A673 (cell line): Measurements from ENCODE around the gene GDPD5. TPM values are rescaled to one million over a fixed set of nuclear protein-coding genes. Genes with fewer than 3 reads are reported as not detected.

Experiments
- BruUV-seq: library from RNA; stranded (reverse); fragments of 400-500 nt; replicated peaks from 2 replicates; lab custom pipeline; 2021; lab: Mats Ljungman, UMichigan
- CTCF ChIA-PET: fragments of 300-600 bp; sonication (Branson Sonifier 250); formaldehyde crosslinking; loops from one replicate; lab custom pipeline; 2022; ENCODE audit warnings: antibody characterized with exemption; lab: Charles Lee
- POLR2A ChIA-PET: fragments of 300-600 bp; sonication (Branson Sonifier 250); formaldehyde crosslinking; loops from one replicate; lab custom pipeline; 2022; ENCODE audit warnings: antibody characterized with exemption; ENCODE audit not compliant: low non-redundant PET; lab: Charles Lee
- DNase-seq: peaks from one replicate; pipeline ENCODE4 v3.0.0-alpha.2; 2015; ENCODE audit warnings: low spot score
- H3K27ac ChIP-seq: fragments of 200-600 bp; sonication (generic); 2 replicates; pipeline ENCODE4 v1.5.1; 2016; ENCODE audit warnings: mixed run types, low read depth, mild to moderate bottlenecking, mixed read lengths, antibody characterized with exemption, low read length; ENCODE audit not compliant: poor library complexity, severe bottlenecking
- H3K27me3 ChIP-seq: fragments of 200-600 bp; sonication (generic); replicated peaks from 2 replicates; pipeline ENCODE4 v1.6.1; 2017; ENCODE audit warnings: mixed run types, low read depth, mild to moderate bottlenecking, mixed read lengths, antibody characterized with exemption, low read length; ENCODE audit not compliant: insufficient read depth, poor library complexity
- H3K36me3 ChIP-seq: fragments of 200-600 bp; sonication (generic); 2 replicates; pipeline ENCODE4 v1.6.1; 2016; ENCODE audit warnings: mixed run types, mild to moderate bottlenecking, mixed read lengths, antibody characterized with exemption, low read length; ENCODE audit not compliant: insufficient read depth, poor library complexity, severe bottlenecking
- H3K4me1 ChIP-seq: fragments of 200-600 bp; sonication (generic); 2 replicates; pipeline ENCODE4 v1.6.1; 2017; ENCODE audit warnings: mixed run types, mild to moderate bottlenecking, mixed read lengths, antibody characterized with exemption, low read length; ENCODE audit not compliant: insufficient read depth, poor library complexity, severe bottlenecking
- H3K4me3 ChIP-seq: fragments of 200-600 bp; sonication (generic); 2 replicates; pipeline ENCODE4 v1.5.1; 2016; ENCODE audit warnings: low read depth, mixed run types, mild to moderate bottlenecking, mixed read lengths, low read length; ENCODE audit not compliant: poor library complexity, severe bottlenecking
- H3K9me3 ChIP-seq: fragments of 200-600 bp; sonication (generic); 2 replicates; pipeline ENCODE4 v1.6.1; 2016; ENCODE audit warnings: mixed run types, low read depth, mild to moderate bottlenecking, mixed read lengths, antibody characterized with exemption, low read length; ENCODE audit not compliant: poor library complexity, severe bottlenecking
- CTCF ChIP-seq: fragments of 300-800, 200-600 bp; sonication (generic); conservative IDR thresholded peaks from 2 replicates; pipeline ENCODE4 v1.5.1; 2017; ENCODE audit warnings: low read depth, mild to moderate bottlenecking, antibody characterized with exemption, low read length, moderate library complexity, mixed read lengths
- EZH2 ChIP-seq: fragments of 200-600 bp; sonication (generic); IDR thresholded peaks from 2 replicates; pipeline ENCODE4 v1.6.1; 2017; ENCODE audit warnings: borderline replicate concordance, low read depth, mild to moderate bottlenecking, mixed read lengths, antibody characterized with exemption, low read length; ENCODE audit not compliant: poor library complexity, severe bottlenecking
- intact Hi-C: fragments of 100-400 bp; cut with micrococcal nuclease; formaldehyde crosslinking; loops from one replicate; pipeline ENCODE4 v1.10.0; 2022; ENCODE audit not compliant: unreplicated experiment
- total RNA-seq: library from RNA; stranded (reverse); gene quantifications from 2 replicates; pipeline ENCODE4 v1.2.3, GENCODE V29; 2021

Gene GDPD5
- total RNA-seq, 1 experiment from 2014 or later = 1.4 TPM

GRCh38 chr11:75473684-75474083 lies 52.1 kb downstream of the GDPD5 start:
- Histone ChIP-seq H3K27me3 (no peaks in the 10 kb centered on the region), H3K4me1 (peaks cover 20% of the 10 kb centered on the region), H3K9me3 (no peaks in the 10 kb centered on the region), H3K36me3 (no peaks in the 10 kb centered on the region), H3K4me3 (no peak overlapping the region), H3K27ac (no peak overlapping the region)
- POLR2A ChIA-PET = no interaction called here
- intact Hi-C loops = no loop called here
- DNase-seq = no peak
- BruUV-seq = no TSS peak
- CTCF ChIA-PET = no interaction called here
- no peak for TF ChIP-seq CTCF

GRCh38 chr11:75472081-75472732 lies 53.5 kb downstream of the GDPD5 start:
- Histone ChIP-seq H3K27ac (no peak overlapping the region), H3K36me3 (no peaks in the 10 kb centered on the region), H3K4me3 (no peak overlapping the region), H3K4me1 (peaks cover 20% of the 10 kb centered on the region), H3K27me3 (no peaks in the 10 kb centered on the region), H3K9me3 (no peaks in the 10 kb centered on the region)
- intact Hi-C loops = no loop called here
- DNase-seq = no peak
- no peak for TF ChIP-seq EZH2
- no peak for TF ChIP-seq CTCF
- BruUV-seq = no TSS peak
- ChIA-PET POLR2A (no interaction called here), CTCF (no interaction called here)

GRCh38 chr11:75471176-75471973 lies 54.4 kb downstream of the GDPD5 start:
- ChIA-PET POLR2A (no interaction called here), CTCF (no interaction called here)
- peaks cover 20% of the 10 kb centered on the region for H3K4me1 ChIP-seq
- TF ChIP-seq CTCF (no peak), EZH2 (no peak)
- no peaks in the 10 kb centered on the region for H3K27me3 ChIP-seq
- no TSS peak for BruUV-seq
- intact Hi-C loops = no loop called here
- H3K27ac ChIP-seq = no peak overlapping the region
- no peaks in the 10 kb centered on the region for H3K36me3 ChIP-seq
- no peak overlapping the region for H3K4me3 ChIP-seq
- no peak for DNase-seq
- H3K9me3 ChIP-seq = no peaks in the 10 kb centered on the region
